OCI-LY1 (cell line): ENCODE results near the gene DOCK4.

Experiments
- CTCF ChIP-seq: fragments of 200-600 bp; sonication (generic), shearing (Covaris generic); IDR thresholded peaks from 2 replicates; pipeline ENCODE4 v1.5.1; 2017; ENCODE audit warnings: mild to moderate bottlenecking, antibody characterized with exemption, low read length, moderate library complexity, mixed read lengths
- EZH2 ChIP-seq: fragments of 200-600 bp; sonication (generic), shearing (Covaris generic); IDR thresholded peaks from 2 replicates; pipeline ENCODE4 v1.8.0; 2017; ENCODE audit warnings: borderline replicate concordance, mixed run types, mild to moderate bottlenecking, antibody characterized with exemption, low read length, moderate library complexity, mixed read lengths

- no peak for TF ChIP-seq CTCF
- TF ChIP-seq EZH2, result no peak
Measured at GRCh38 chr7:111820621-111821020, 385.6 kb downstream of the DOCK4 start.
